PC-9 (cell line): Measurements from ENCODE around the gene NDC1. TPM values are rescaled to one million over a fixed set of nuclear protein-coding genes. Genes with fewer than 3 reads are reported as not detected.

ENCODE experiments used
- BruUV-seq: library from RNA; stranded (reverse); fragments of 400-500 nt; replicated peaks from 2 replicates; lab custom pipeline; 2021; lab: Mats Ljungman, UMichigan
- CTCF ChIA-PET: fragments of 300-600 bp; sonication (Branson Sonifier 250); formaldehyde crosslinking; loops from one replicate; lab custom pipeline; 2022; ENCODE audit warnings: antibody characterized with exemption; lab: Charles Lee
- POLR2A ChIA-PET: fragments of 300-600 bp; sonication (Branson Sonifier 250); formaldehyde crosslinking; loops from one replicate; lab custom pipeline; 2022; ENCODE audit warnings: antibody characterized with exemption; ENCODE audit not compliant: unreplicated experiment; lab: Charles Lee
- DNase-seq, 2 experiments: peaks; one replicate each; pipeline versions ENCODE4 v3.0.0 to v3.0.0-alpha.2; 2015 to 2022; ENCODE audit warnings: mixed read lengths in 1 of 2
- H2AFZ ChIP-seq: fragments of 200-600 bp; sonication (generic); 2 replicates; pipeline ENCODE4 v1.8.1; 2017; ENCODE audit warnings: antibody characterized with exemption
- H3F3A ChIP-seq: fragments of 200-600 bp; sonication (generic); 2 replicates; pipeline ENCODE4 v1.8.1; 2017; ENCODE audit warnings: antibody characterized with exemption, mild to moderate bottlenecking, low read depth; ENCODE audit not compliant: insufficient read depth
- H3K27ac ChIP-seq: fragments of 200-600 bp; sonication (generic); 2 replicates; pipeline ENCODE4 v1.6.1; 2016; ENCODE audit warnings: mixed run types
- H3K27me3 ChIP-seq: fragments of 200-600 bp; sonication (generic); 2 replicates; pipeline ENCODE4 v1.6.1; 2016; ENCODE audit warnings: low read depth, mixed run types; ENCODE audit not compliant: insufficient read depth
- H3K36me3 ChIP-seq: fragments of 200-600 bp; sonication (generic); 2 replicates; pipeline ENCODE4 v1.6.1; 2016; ENCODE audit warnings: low read depth, mixed run types
- H3K4me1 ChIP-seq: fragments of 200-600 bp; sonication (generic); replicated peaks from 2 replicates; pipeline ENCODE4 v1.6.1; 2016; ENCODE audit warnings: mixed run types; ENCODE audit not compliant: insufficient read depth
- H3K4me2 ChIP-seq: fragments of 200-600 bp; sonication (generic); 2 replicates; pipeline ENCODE4 v1.6.1; 2017; ENCODE audit warnings: mixed run types
- H3K4me3 ChIP-seq: fragments of 200-600 bp; sonication (generic); 2 replicates; pipeline ENCODE4 v1.6.1; 2016; ENCODE audit warnings: mixed run types
- H3K79me2 ChIP-seq: fragments of 200-600 bp; sonication (generic); 2 replicates; pipeline ENCODE4 v1.6.1; 2017; ENCODE audit warnings: low read depth, mixed run types
- H3K9me2 ChIP-seq: fragments of 200-600 bp; sonication (generic); 2 replicates; pipeline ENCODE4 v1.8.1; 2017; ENCODE audit warnings: mild to moderate bottlenecking; ENCODE audit not compliant: insufficient read depth
- H3K9me3 ChIP-seq: fragments of 200-600 bp; sonication (generic); 2 replicates; pipeline ENCODE4 v1.8.1; 2016; ENCODE audit warnings: low read depth; ENCODE audit not compliant: insufficient read depth
- H4K20me1 ChIP-seq: fragments of 200-600 bp; sonication (generic); 2 replicates; pipeline ENCODE4 v1.8.1; 2017; ENCODE audit not compliant: insufficient read depth
- CTCF ChIP-seq: fragments of 200-600 bp; sonication (generic); conservative IDR thresholded peaks from 2 replicates; pipeline ENCODE4 v1.6.1; 2017; ENCODE audit warnings: mixed run types, antibody characterized with exemption, mild to moderate bottlenecking, moderate library complexity
- EZH2 ChIP-seq: fragments of 200-600 bp; sonication (generic); IDR thresholded peaks from 2 replicates; pipeline ENCODE4 v1.8.0; 2017; ENCODE audit warnings: antibody characterized with exemption, low read depth
- intact Hi-C: fragments of 100-400 bp; cut with micrococcal nuclease; formaldehyde crosslinking; loops from one replicate; pipeline ENCODE4 v1.10.0; 2022; ENCODE audit not compliant: unreplicated experiment
- total RNA-seq: library from RNA; stranded (reverse); gene quantifications from 2 replicates; pipeline ENCODE4 v1.2.3, GENCODE V29; 2021

Gene NDC1
- total RNA-seq, 1 experiment from 2014 or later: 47.6 TPM

GRCh38 chr1:53733447-53733931 is 104.6 kb downstream of the NDC1 start:
- CTCF ChIA-PET: no interaction called here
- Histone ChIP-seq H2AFZ (no peak overlapping the region), H3K27ac (no peak overlapping the region)

GRCh38 chr1:53732912-53733317 is 105.2 kb downstream of the NDC1 start:
- DNase-seq: no peak
- Histone ChIP-seq H2AFZ (no peak overlapping the region), H3K4me2 (no peak overlapping the region)

More at GRCh38 chr1:53733447-53733931, 104.6 kb downstream of the NDC1 start:
- POLR2A ChIA-PET: no interaction called here
- BruUV-seq: no TSS peak
- no peaks in the 10 kb centered on the region for H4K20me1 ChIP-seq
- H3K36me3 ChIP-seq: no peaks in the 10 kb centered on the region
- no peaks in the 10 kb centered on the region for H3K79me2 ChIP-seq
- no peak overlapping the region for H3K4me2 ChIP-seq
- no peak overlapping the region for H3K4me3 ChIP-seq
- intact Hi-C loops: no loop called here
- DNase-seq: no peak
- H3K4me1 ChIP-seq: no peaks in the 10 kb centered on the region
- H3K9me2 ChIP-seq: no peaks in the 10 kb centered on the region
- H3K9me3 ChIP-seq: no peaks in the 10 kb centered on the region
- peaks cover 64% of the 10 kb centered on the region for H3K27me3 ChIP-seq
- TF ChIP-seq CTCF: no peak
- no peak for TF ChIP-seq EZH2
- no peaks in the 10 kb centered on the region for H3F3A ChIP-seq

DNA sequence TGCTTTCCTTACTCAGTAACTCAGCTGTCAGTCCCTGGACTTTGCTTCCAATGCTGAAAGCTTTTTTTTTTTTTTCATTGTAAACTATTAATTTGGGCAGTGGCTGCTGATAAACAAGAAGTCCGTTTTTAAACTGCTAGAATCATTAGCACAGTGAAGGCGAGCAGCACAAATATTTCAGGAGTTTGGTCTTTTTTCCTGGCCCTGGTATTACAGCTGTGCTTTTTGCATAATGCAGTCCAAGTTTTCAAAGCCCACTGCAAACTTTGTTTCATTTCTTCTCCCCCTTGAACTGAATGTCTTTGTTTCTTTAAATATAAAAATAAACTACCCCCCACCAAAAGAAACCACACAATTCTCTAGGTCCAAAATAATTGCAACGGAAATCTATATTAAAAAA is 105.7 kb downstream of the NDC1 start:
- ChIA-PET CTCF (interaction anchor here (0.7 kb wide), 1 partner anchor 245 kb away, joined by 3 read pairs; no protein-coding TSS in a partner anchor), POLR2A (no interaction called here)
- TF ChIP-seq CTCF (no peak), EZH2 (no peak)
- no peaks in the 10 kb centered on the region for H3F3A ChIP-seq
- no peak overlapping the region for H3K27ac ChIP-seq
- no peak for DNase-seq
- H3K4me1 ChIP-seq: no peaks in the 10 kb centered on the region
- H3K4me2 ChIP-seq: no peak overlapping the region
- H3K36me3 ChIP-seq: no peaks in the 10 kb centered on the region
- no peaks in the 10 kb centered on the region for H3K79me2 ChIP-seq
- no peaks in the 10 kb centered on the region for H3K9me2 ChIP-seq
- no peaks in the 10 kb centered on the region for H4K20me1 ChIP-seq
- no TSS peak for BruUV-seq
- peaks cover 64% of the 10 kb centered on the region for H3K27me3 ChIP-seq
- H2AFZ ChIP-seq: no peak overlapping the region
- no peaks in the 10 kb centered on the region for H3K9me3 ChIP-seq
- intact Hi-C loops: no loop called here
- no peak overlapping the region for H3K4me3 ChIP-seq

More at GRCh38 chr1:53732912-53733317, 105.2 kb downstream of the NDC1 start:
- CTCF ChIA-PET: no interaction called here
- no TSS peak for BruUV-seq
- no peaks in the 10 kb centered on the region for H3K9me2 ChIP-seq
- peaks cover 64% of the 10 kb centered on the region for H3K27me3 ChIP-seq
- no peak overlapping the region for H3K27ac ChIP-seq
- no peaks in the 10 kb centered on the region for H4K20me1 ChIP-seq
- no peaks in the 10 kb centered on the region for H3K4me1 ChIP-seq
- TF ChIP-seq CTCF (no peak), EZH2 (no peak)
- H3F3A ChIP-seq: no peaks in the 10 kb centered on the region
- intact Hi-C loops: no loop called here
- H3K9me3 ChIP-seq: no peaks in the 10 kb centered on the region
- POLR2A ChIA-PET: no interaction called here
- H3K79me2 ChIP-seq: no peaks in the 10 kb centered on the region
- H3K4me3 ChIP-seq: no peak overlapping the region
- H3K36me3 ChIP-seq: no peaks in the 10 kb centered on the region
